PC-9 (cell line): ENCODE measurements around the gene SRP9. TPM values are rescaled to one million over a fixed set of nuclear protein-coding genes. Genes with fewer than 3 reads are reported as not detected.

ENCODE experiments used
- Bru-seq: library from RNA; stranded (reverse); fragments of 400-500 nt; gene quantifications from one replicate; lab custom pipeline; 2021; lab: Mats Ljungman, UMichigan
- BruChase-seq, 2 experiments: library from RNA; stranded (reverse); fragments of 400-500 nt; gene quantifications; one replicate each; lab custom pipeline; 2021; lab: Mats Ljungman, UMichigan
- BruUV-seq: library from RNA; stranded (reverse); fragments of 400-500 nt; replicated peaks from 2 replicates; lab custom pipeline; 2021; lab: Mats Ljungman, UMichigan
- CTCF ChIA-PET: fragments of 300-600 bp; sonication (Branson Sonifier 250); formaldehyde crosslinking; loops from one replicate; lab custom pipeline; 2022; ENCODE audit warnings: antibody characterized with exemption; lab: Charles Lee
- POLR2A ChIA-PET: fragments of 300-600 bp; sonication (Branson Sonifier 250); formaldehyde crosslinking; loops from one replicate; lab custom pipeline; 2022; ENCODE audit warnings: antibody characterized with exemption; ENCODE audit not compliant: unreplicated experiment; lab: Charles Lee
- DNase-seq, 2 experiments: peaks; one replicate each; pipeline versions ENCODE4 v3.0.0 to v3.0.0-alpha.2; 2015 to 2022; ENCODE audit warnings: mixed read lengths in 1 of 2
- H2AFZ ChIP-seq: fragments of 200-600 bp; sonication (generic); 2 replicates; pipeline ENCODE4 v1.8.1; 2017; ENCODE audit warnings: antibody characterized with exemption
- H3F3A ChIP-seq: fragments of 200-600 bp; sonication (generic); 2 replicates; pipeline ENCODE4 v1.8.1; 2017; ENCODE audit warnings: antibody characterized with exemption, mild to moderate bottlenecking, low read depth; ENCODE audit not compliant: insufficient read depth
- H3K27ac ChIP-seq: fragments of 200-600 bp; sonication (generic); 2 replicates; pipeline ENCODE4 v1.6.1; 2016; ENCODE audit warnings: mixed run types
- H3K27me3 ChIP-seq: fragments of 200-600 bp; sonication (generic); 2 replicates; pipeline ENCODE4 v1.6.1; 2016; ENCODE audit warnings: low read depth, mixed run types; ENCODE audit not compliant: insufficient read depth
- H3K36me3 ChIP-seq: fragments of 200-600 bp; sonication (generic); 2 replicates; pipeline ENCODE4 v1.6.1; 2016; ENCODE audit warnings: low read depth, mixed run types
- H3K4me1 ChIP-seq: fragments of 200-600 bp; sonication (generic); replicated peaks from 2 replicates; pipeline ENCODE4 v1.6.1; 2016; ENCODE audit warnings: mixed run types; ENCODE audit not compliant: insufficient read depth
- H3K4me2 ChIP-seq: fragments of 200-600 bp; sonication (generic); 2 replicates; pipeline ENCODE4 v1.6.1; 2017; ENCODE audit warnings: mixed run types
- H3K4me3 ChIP-seq: fragments of 200-600 bp; sonication (generic); 2 replicates; pipeline ENCODE4 v1.6.1; 2016; ENCODE audit warnings: mixed run types
- H3K79me2 ChIP-seq: fragments of 200-600 bp; sonication (generic); 2 replicates; pipeline ENCODE4 v1.6.1; 2017; ENCODE audit warnings: low read depth, mixed run types
- H3K9me2 ChIP-seq: fragments of 200-600 bp; sonication (generic); 2 replicates; pipeline ENCODE4 v1.8.1; 2017; ENCODE audit warnings: mild to moderate bottlenecking; ENCODE audit not compliant: insufficient read depth
- H3K9me3 ChIP-seq: fragments of 200-600 bp; sonication (generic); 2 replicates; pipeline ENCODE4 v1.8.1; 2016; ENCODE audit warnings: low read depth; ENCODE audit not compliant: insufficient read depth
- H4K20me1 ChIP-seq: fragments of 200-600 bp; sonication (generic); 2 replicates; pipeline ENCODE4 v1.8.1; 2017; ENCODE audit not compliant: insufficient read depth
- EZH2 ChIP-seq: fragments of 200-600 bp; sonication (generic); IDR thresholded peaks from 2 replicates; pipeline ENCODE4 v1.8.0; 2017; ENCODE audit warnings: antibody characterized with exemption, low read depth
- intact Hi-C: fragments of 100-400 bp; cut with micrococcal nuclease; formaldehyde crosslinking; loops from one replicate; pipeline ENCODE4 v1.10.0; 2022; ENCODE audit not compliant: unreplicated experiment
- long read RNA-seq: library from polyadenylated mRNA; stranded (forward); transcript quantifications from one replicate; pipeline ENCODE4 v2.0.0, GENCODE V29; 2022
- total RNA-seq: library from RNA; stranded (reverse); gene quantifications from 2 replicates; pipeline ENCODE4 v1.2.3, GENCODE V29; 2021
- TF ChIP-seq, protein P1 (sequence below): fragments of 200-600 bp; sonication (generic); conservative IDR thresholded peaks from 2 replicates; pipeline ENCODE4 v1.6.1; 2017; ENCODE audit warnings: mixed run types, antibody characterized with exemption, mild to moderate bottlenecking, moderate library complexity

The SRP9 gene, protein sequence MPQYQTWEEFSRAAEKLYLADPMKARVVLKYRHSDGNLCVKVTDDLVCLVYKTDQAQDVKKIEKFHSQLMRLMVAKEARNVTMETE
- total RNA-seq: 291 and 406 TPM in 2 replicates
- Bru-seq, nascent RNA: percentile 99 among the genes with signal in this experiment
- percentile 99 among the genes with signal in this experiment for BruChase-seq, experiment 1, labeled RNA remaining after a 2-hour chase
- BruChase-seq, experiment 2, labeled RNA remaining after a 6-hour chase: percentile 98 among the genes with signal in this experiment
- long read RNA-seq, transcript SRP9-201 (3 exons, 1,480 nt): major isoform, 718 of 848 reads
- long read RNA-seq, transcript SRP9-203 (4 exons, 1,596 nt): minor isoform, 104 of 848 reads
- long read RNA-seq, partial matches to known transcripts: 2 of 848 reads
- long read RNA-seq, other reads (novel, unspliced or antisense): 24 of 848 reads

DNA sequence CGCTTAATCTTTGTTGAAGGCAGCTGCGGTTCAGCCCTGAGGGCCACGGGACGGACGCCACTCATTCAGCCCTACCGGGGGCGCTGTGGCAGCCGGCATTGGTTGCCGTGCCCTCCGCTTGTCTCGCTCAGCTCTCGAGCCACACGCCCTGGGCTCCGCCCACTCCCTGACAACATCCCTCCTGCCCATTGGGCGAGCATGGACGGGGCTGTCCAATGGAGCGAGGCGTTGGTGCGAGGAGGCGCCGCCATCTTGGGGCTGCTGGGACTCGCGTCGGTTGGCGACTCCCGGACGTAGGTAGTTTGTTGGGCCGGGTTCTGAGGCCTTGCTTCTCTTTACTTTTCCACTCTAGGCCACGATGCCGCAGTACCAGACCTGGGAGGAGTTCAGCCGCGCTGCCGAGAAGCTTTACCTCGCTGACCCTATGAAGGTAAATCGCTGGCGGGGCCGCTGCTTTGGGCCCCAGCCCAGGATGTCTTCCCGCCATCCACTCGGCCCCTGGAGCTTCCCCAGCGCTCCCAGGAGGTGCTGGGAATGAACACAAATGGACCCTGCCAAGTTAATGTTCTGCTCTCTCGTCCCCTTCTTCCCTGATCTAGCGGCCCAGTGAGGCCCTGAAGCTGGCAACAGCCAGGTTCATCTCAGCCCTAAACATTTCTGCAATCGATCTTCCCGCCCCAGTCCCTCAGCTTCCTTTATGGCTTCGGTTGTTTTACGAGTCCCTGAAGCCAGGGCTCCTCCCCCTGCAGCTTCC is at the start of gene SRP9:
Gene SRP9 (plus strand): TSS at position 244 of the 754 bp plus-strand sequence. CDS start 115 bp downstream, at position 359.
- TSS peak; percentile 85 for BruUV-seq
- POLR2A ChIA-PET: interaction anchor here (0.5 to 1.1 kb wide), 17 partner anchors 10 to 1904 kb away, joined by 3 to 18 read pairs (median 5); partner anchors contain the start of gene H3-3A
- Histone ChIP-seq H3K4me3 (peak within 1 kb of the TSS; percentile 80), H3K27ac (peak within 1 kb of the TSS; percentile 84), H3K4me1 (peaks cover 32% of the 10 kb centered on the region), H3F3A (peaks cover 6% of the 10 kb centered on the region), H3K27me3 (no peaks in the 10 kb centered on the region), H3K36me3 (peaks cover 14% of the 10 kb centered on the region; the same call in 1 of the 2 replicates), H4K20me1 (peaks cover 20% of the 10 kb centered on the region), H3K79me2 (peaks cover 50% of the 10 kb centered on the region), H2AFZ (peak within 1 kb of the TSS; percentile 86), H3K9me2 (no peaks in the 10 kb centered on the region), H3K9me3 (no peaks in the 10 kb centered on the region), H3K4me2 (peak within 1 kb of the TSS; percentile 93)
- intact Hi-C loops: loop anchor here (1.0 to 5.0 kb wide), 6 partner anchors 35 to 269 kb away; partner anchors contain the start of genes PYCR2 and TMEM63A
- TF ChIP-seq, protein P1, sequence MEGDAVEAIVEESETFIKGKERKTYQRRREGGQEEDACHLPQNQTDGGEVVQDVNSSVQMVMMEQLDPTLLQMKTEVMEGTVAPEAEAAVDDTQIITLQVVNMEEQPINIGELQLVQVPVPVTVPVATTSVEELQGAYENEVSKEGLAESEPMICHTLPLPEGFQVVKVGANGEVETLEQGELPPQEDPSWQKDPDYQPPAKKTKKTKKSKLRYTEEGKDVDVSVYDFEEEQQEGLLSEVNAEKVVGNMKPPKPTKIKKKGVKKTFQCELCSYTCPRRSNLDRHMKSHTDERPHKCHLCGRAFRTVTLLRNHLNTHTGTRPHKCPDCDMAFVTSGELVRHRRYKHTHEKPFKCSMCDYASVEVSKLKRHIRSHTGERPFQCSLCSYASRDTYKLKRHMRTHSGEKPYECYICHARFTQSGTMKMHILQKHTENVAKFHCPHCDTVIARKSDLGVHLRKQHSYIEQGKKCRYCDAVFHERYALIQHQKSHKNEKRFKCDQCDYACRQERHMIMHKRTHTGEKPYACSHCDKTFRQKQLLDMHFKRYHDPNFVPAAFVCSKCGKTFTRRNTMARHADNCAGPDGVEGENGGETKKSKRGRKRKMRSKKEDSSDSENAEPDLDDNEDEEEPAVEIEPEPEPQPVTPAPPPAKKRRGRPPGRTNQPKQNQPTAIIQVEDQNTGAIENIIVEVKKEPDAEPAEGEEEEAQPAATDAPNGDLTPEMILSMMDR: peak; percentile 86
- TF ChIP-seq EZH2: no peak
- DNase-seq: peak; percentile 95 to 100
- CTCF ChIA-PET: interaction anchor here (0.5 to 1.3 kb wide), 10 partner anchors 8 to 312 kb away, joined by 3 to 10 read pairs (median 4); no protein-coding TSS in a partner anchor

DNA sequence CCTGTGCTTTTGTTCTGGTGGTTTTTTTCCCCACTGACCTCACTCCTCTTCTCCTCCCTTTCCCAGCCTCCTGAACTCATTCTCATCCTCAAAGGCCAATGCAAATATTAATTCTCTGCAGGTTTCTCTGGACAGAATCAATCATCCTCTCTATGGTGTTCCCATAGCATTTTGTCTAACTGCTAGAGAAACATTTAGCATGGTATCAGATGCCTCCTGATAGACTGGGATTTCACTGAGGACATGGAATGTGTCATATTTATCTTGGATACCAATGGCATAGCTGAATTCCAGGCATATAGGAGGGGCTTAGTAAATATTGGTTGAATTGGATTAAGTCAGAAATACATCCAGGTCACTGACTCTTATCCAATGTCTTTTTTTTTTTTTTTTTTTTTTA is 46.1 kb upstream of the SRP9 start:
- no peak for DNase-seq
- no peaks in the 10 kb centered on the region for H3K9me2 ChIP-seq
- H3K79me2 ChIP-seq: no peaks in the 10 kb centered on the region
- no peak overlapping the region for H3K4me3 ChIP-seq
- no peaks in the 10 kb centered on the region for H3K27me3 ChIP-seq
- no TSS peak for BruUV-seq
- no peak overlapping the region for H3K27ac ChIP-seq
- no peak overlapping the region for H3K4me2 ChIP-seq
- H4K20me1 ChIP-seq: no peaks in the 10 kb centered on the region
- peaks cover 33% of the 10 kb centered on the region for H3K4me1 ChIP-seq
- H3F3A ChIP-seq: peaks cover 23% of the 10 kb centered on the region
- no peaks in the 10 kb centered on the region for H3K9me3 ChIP-seq
- TF ChIP-seq, protein P1: no peak
- TF ChIP-seq EZH2: no peak
- no peak overlapping the region for H2AFZ ChIP-seq
- intact Hi-C loops: no loop called here
- no peaks in the 10 kb centered on the region for H3K36me3 ChIP-seq
- ChIA-PET POLR2A (no interaction called here), CTCF (no interaction called here)

DNA sequence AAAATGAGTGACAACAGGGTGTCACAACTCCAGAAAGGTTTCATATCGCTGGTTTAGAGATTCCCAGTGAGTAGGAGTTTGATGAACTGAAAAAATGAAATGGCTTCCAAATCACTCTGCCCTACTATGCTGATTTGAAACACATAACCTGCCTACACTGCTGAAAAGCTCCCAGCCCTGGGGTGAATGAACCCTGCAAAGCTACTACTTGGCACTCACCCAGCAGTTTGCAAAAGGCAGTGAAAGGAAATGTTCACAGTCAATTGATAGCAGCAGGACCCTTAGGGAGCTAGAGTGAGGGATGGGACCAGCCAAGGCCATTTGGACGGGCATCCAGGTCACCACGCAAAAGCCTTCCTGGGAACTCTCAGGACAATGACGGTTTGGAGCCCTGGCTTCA is 44.4 kb upstream of the SRP9 start:
- no peaks in the 10 kb centered on the region for H3K9me3 ChIP-seq
- POLR2A ChIA-PET: no interaction called here
- H3K9me2 ChIP-seq: no peaks in the 10 kb centered on the region
- intact Hi-C loops: no loop called here
- DNase-seq: no peak
- no peak overlapping the region for H3K4me2 ChIP-seq
- CTCF ChIA-PET: no interaction called here
- no peak overlapping the region for H3K4me3 ChIP-seq
- H3K36me3 ChIP-seq: no peaks in the 10 kb centered on the region
- H3K27ac ChIP-seq: no peak overlapping the region
- H3K27me3 ChIP-seq: no peaks in the 10 kb centered on the region
- BruUV-seq: no TSS peak
- H4K20me1 ChIP-seq: no peaks in the 10 kb centered on the region
- H3K4me1 ChIP-seq: peaks cover 51% of the 10 kb centered on the region
- peaks cover 41% of the 10 kb centered on the region for H3F3A ChIP-seq
- H2AFZ ChIP-seq: no peak overlapping the region
- TF ChIP-seq, protein P1: no peak
- no peaks in the 10 kb centered on the region for H3K79me2 ChIP-seq
